Left ventricle myocardium inferior (tissue), 1 donor: ENCODE results near the gene PNPLA3. TPM values are rescaled to one million over a fixed set of nuclear protein-coding genes. Genes with fewer than 3 reads are reported as not detected.

Experiments used
- DNase-seq: peaks from one replicate; pipeline ENCODE4 v3.0.0-alpha.2; 2020
- H3K27ac ChIP-seq: fragments of 200-600 bp; replicated peaks from 2 replicates; pipeline ENCODE4 v1.8.0; 2021
- H3K27me3 ChIP-seq: fragments of 200-600 bp; 2 replicates; pipeline ENCODE4 v1.8.0; 2021; ENCODE audit warnings: low read depth
- H3K36me3 ChIP-seq: fragments of 200-600 bp; 2 replicates; pipeline ENCODE4 v1.8.0; 2021
- H3K4me1 ChIP-seq: fragments of 200-600 bp; 2 replicates; pipeline ENCODE4 v1.8.0; 2021
- H3K4me3 ChIP-seq: fragments of 200-600 bp; 2 replicates; pipeline ENCODE4 v1.8.0; 2021; ENCODE audit warnings: mild to moderate bottlenecking, moderate library complexity
- H3K9me3 ChIP-seq: fragments of 200-600 bp; replicated peaks from 2 replicates; pipeline ENCODE4 v1.8.0; 2021
- intact Hi-C: fragments of 100-400 bp; cut with micrococcal nuclease; formaldehyde crosslinking; loops from one replicate; pipeline ENCODE4 v1.11.0; 2022
- total RNA-seq: library from RNA; stranded (reverse); fragmentation: NEBNext Ultra II Directional; extraction: Animal tissue kit (Norgen Biotek cat#: 25700); gene quantifications from one replicate; pipeline ENCODE4 v1.2.1, GENCODE V29; 2021
- TF ChIP-seq, protein P1 (sequence below): fragments of 200-600 bp; IDR thresholded peaks from 2 replicates; pipeline ENCODE4 v1.8.0; 2021; ENCODE audit warnings: antibody characterized with exemption, mild to moderate bottlenecking, borderline replicate concordance
- donor health status: DM: no; HTN: yes; CAD: no; lungs with severe emphysema.

The PNPLA3 gene
- total RNA-seq, 1 donor from 2014 or later = not detected

DNA sequence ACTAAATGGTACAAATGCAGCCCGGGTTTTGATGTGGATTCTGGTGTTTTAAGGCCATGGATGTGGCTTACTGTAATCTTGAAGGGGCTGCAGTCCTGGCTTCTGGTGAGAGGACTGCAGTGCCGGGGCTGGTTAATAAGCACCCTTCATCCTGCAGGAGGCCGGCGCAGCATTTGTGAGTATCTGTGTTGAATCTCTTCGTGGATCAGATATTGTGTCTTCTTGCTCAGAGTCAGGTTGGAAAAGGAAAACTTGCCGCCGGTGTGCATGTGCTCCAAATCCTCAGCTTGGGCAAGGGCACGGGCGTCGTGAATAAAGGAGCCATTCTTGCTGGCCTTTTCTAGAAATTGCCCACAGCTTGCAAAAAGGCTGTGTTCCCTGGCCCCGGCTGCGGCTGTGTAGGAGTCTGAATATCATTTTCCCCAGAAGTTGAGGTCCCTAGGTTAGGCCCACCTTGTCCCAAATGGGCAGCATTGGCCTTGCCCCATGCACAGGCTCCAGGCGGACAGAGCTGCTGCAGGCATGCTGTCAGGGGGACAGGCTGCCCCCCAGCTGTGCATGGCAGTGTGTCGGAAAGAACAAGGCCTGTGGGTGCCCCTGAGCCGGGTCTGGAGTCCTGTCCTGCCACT is 71.6 kb downstream of the PNPLA3 start:
- H3K4me3 ChIP-seq = no peak overlapping the region
- H3K27ac ChIP-seq = peak overlapping the region; percentile 57
- intact Hi-C loops = no loop called here

DNA sequence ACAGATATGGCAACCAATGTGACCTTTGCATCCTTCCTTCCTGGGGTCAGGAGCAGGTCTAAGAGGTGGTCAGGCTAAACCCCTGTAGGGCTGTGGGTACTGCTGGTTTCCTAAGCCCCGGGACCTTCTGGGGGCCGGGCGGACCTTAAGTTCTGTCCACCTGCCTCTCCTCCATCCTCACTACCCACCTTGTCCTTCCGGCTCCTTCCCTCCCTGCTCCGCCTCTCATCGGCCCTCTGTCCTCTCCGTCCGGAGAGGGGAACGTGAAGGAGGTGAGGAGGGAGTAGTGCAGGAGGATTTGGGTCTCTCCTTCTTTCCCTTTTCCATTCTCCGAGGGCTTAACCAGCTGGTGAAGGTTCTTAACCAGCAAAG is 72.2 kb downstream of the PNPLA3 start:
- no peak for DNase-seq
- Histone ChIP-seq H3K36me3 (peaks cover 64% of the 10 kb centered on the region), H3K4me1 (peaks cover 53% of the 10 kb centered on the region), H3K27me3 (no peaks in the 10 kb centered on the region), H3K9me3 (no peaks in the 10 kb centered on the region), H3K27ac (peak overlapping the region; percentile 57), H3K4me3 (peak overlapping the region; percentile 48)
- intact Hi-C loops = no loop called here
- TF ChIP-seq, protein P1, sequence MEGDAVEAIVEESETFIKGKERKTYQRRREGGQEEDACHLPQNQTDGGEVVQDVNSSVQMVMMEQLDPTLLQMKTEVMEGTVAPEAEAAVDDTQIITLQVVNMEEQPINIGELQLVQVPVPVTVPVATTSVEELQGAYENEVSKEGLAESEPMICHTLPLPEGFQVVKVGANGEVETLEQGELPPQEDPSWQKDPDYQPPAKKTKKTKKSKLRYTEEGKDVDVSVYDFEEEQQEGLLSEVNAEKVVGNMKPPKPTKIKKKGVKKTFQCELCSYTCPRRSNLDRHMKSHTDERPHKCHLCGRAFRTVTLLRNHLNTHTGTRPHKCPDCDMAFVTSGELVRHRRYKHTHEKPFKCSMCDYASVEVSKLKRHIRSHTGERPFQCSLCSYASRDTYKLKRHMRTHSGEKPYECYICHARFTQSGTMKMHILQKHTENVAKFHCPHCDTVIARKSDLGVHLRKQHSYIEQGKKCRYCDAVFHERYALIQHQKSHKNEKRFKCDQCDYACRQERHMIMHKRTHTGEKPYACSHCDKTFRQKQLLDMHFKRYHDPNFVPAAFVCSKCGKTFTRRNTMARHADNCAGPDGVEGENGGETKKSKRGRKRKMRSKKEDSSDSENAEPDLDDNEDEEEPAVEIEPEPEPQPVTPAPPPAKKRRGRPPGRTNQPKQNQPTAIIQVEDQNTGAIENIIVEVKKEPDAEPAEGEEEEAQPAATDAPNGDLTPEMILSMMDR = no peak

More for the DNA sequence above, 71.6 kb downstream of the PNPLA3 start:
- no peaks in the 10 kb centered on the region for H3K9me3 ChIP-seq
- H3K36me3 ChIP-seq = peaks cover 70% of the 10 kb centered on the region
- TF ChIP-seq, protein P1 = no peak
- no peaks in the 10 kb centered on the region for H3K27me3 ChIP-seq
- peaks cover 53% of the 10 kb centered on the region for H3K4me1 ChIP-seq
- DNase-seq = no peak

DNA sequence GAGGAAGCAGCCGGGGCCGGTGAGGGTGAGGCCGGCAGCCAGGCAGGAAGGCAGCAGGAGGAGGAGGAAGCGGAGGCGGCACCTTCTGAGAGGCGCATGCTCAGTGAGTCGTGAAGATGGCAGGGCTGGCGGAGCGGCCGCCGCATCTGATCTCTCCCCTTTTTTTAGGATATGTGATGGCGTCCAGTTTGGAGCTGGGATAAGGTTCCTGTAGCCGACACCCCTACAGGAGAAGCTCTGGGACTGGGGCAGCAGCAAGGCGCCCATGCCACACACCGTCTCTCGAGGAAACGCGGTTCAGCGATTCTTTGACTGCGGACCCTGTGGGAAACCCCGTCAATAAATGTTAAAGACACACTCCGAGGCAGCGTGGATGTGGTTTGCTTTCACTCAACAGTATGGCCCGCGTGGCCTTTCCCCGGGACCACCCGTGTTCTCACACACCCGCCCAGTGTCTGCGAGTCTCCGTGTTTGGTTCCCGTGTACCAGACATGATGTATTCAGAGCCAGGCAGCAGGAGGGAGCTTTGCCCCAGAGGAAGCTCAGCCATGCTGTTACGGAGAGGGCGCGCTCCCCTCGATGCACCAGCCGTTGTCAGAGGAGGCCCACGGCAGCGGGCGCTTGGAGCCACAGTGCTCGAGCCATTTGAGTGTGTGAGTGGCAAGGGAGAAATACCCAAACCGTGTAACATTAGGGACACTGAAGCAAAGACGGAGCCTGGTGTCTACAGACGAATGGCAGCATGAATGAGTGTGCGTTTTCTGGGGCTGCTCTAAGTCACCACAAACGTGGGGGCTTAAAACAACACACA is 72.8 kb downstream of the PNPLA3 start:
- Histone ChIP-seq H3K27ac (peak overlapping the region; percentile 57), H3K36me3 (peaks cover 58% of the 10 kb centered on the region), H3K27me3 (no peaks in the 10 kb centered on the region), H3K9me3 (no peaks in the 10 kb centered on the region), H3K4me1 (peaks cover 53% of the 10 kb centered on the region), H3K4me3 (peak overlapping the region; percentile 48)
- peak; percentile 69 for DNase-seq
- TF ChIP-seq, protein P1 = no peak
- intact Hi-C loops = no loop called here

DNA sequence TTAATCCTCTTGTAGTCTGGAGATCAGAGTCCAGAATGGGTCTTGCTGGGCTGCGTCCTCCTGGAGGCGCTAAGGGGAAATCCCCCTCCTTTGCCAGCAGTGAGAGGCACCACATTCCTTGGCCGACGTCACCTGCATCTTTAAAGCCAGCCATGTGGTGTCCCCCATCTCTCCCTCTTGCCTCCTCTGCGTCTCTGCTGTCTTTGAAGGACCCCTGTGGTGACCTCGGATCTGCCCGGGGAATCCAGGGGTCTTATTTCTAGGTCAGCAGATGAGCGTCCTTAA is 73.3 kb downstream of the PNPLA3 start:
- Histone ChIP-seq H3K27ac (no peak overlapping the region), H3K27me3 (no peaks in the 10 kb centered on the region), H3K4me1 (peaks cover 53% of the 10 kb centered on the region), H3K9me3 (no peaks in the 10 kb centered on the region), H3K36me3 (peaks cover 53% of the 10 kb centered on the region), H3K4me3 (no peak overlapping the region)
- intact Hi-C loops = no loop called here
- DNase-seq = no peak
- TF ChIP-seq, protein P1 = no peak

Other genes starting within 250 kb of the PNPLA3 start
- 1.8 TPM for gene EFCAB6, start 111.5 kb upstream of the PNPLA3 start, total RNA-seq
- gene SULT4A1, start 61.3 kb upstream of the PNPLA3 start, total RNA-seq = 0.08 TPM
- not detected for gene PNPLA5, start 31.8 kb upstream of the PNPLA3 start, total RNA-seq
- 72.0 TPM for gene SAMM50, start 31.6 kb downstream of the PNPLA3 start, total RNA-seq
- 155 TPM for gene PARVB, start 100.5 kb downstream of the PNPLA3 start, total RNA-seq